HG03432 (cell line): ENCODE measurements around the gene STMN3.
A peak's percentile ranks its signal among the peaks of the same experiment; 100 is the strongest.
"Not testable (repeated sequence)": the region's sequence is repeated elsewhere in the genome, so short reads cannot be mapped to it uniquely, and the experiment has no call there.

Source experiments
- ATAC-seq: cut with Tn5 transposase; IDR thresholded peaks from one replicate; pipeline ENCODE4 v1.9.1; 2021; ENCODE audit warnings: mild to moderate bottlenecking, moderate library complexity; ENCODE audit not compliant: unreplicated experiment

STMN3 gene

DNA sequence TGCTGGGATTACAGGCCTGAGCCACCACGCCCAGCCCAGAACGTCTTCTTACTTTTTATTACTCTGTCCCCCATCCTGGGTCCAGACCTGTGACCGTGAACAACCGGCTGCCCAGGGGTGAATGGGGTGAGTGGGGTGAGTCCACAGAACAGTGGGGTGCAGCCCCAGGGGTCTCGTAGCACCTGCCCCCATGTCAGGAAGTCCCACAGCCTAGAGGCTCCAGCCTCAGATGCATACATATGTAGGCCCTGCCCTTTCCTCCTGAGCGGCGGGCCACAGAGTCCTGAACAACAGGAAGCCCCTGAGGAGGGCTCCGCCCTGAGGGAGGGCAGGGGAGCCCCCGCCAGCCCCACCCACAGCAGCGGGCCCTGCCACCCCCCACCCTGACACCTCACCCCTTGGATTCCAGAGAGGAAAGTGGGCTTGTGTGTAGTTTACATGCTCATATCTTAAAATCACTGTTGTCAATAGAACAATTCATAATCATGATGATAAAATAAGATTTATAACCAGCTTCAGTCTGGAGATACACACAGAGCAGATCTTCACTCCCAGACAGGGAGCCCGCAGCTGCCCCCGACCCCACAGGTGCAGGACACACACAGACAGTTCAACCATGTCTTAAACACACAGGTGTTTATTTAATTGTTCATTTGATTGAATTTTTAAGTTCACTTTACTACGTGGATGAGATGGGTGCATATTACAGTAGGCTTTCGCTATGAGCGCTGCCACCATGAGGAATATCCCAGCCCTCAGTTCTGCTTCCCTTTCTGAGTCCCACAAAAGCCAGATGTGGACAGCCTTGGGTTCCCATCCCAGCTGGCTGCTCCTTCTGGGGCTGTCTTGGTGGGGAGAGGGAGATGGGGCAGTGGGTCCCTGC, 13.9 kb downstream of the STMN3 start:
- ATAC-seq = no peak

DNA sequence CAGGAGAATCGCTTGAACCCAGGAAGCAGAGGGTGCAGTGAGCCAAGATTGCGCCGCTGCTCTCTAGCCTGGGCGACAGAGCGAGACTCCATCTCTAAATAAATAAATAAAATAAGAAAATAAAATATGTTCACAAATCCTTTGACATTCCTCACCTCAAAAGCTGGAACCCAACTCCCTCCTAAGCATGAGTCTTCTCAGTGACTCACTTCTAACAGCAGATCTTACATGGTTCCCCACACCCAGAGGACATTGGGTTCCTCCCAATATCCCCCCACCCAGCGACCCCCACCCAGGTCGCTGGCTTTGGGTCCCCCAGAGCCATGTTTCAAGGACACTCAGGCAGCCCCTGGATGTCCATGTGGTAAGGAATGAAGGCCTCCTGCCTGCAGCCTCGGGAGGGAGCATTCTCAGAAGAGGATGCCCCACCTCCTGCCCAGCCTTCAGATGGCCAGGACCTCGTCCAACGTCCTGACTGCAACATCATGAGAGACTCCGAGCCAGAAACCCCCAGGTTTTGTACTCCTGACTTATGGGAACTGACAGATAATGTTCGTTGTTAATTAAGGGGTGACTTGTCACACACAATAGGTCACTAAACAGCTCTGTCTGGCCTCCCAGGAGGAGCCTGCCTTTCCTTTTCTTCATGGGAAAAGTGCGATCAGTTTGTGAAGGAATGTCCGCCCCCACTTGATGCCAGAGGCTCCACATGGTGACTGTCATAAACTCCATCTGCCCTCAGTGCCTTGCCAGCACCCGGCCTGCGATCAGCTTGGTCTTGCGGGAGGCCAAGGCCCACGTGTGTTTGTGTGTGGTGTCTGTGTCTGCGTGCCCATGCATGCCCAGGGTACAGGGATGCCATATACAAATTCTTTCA, 16.2 kb downstream of the STMN3 start:
- ATAC-seq = no peak

DNA sequence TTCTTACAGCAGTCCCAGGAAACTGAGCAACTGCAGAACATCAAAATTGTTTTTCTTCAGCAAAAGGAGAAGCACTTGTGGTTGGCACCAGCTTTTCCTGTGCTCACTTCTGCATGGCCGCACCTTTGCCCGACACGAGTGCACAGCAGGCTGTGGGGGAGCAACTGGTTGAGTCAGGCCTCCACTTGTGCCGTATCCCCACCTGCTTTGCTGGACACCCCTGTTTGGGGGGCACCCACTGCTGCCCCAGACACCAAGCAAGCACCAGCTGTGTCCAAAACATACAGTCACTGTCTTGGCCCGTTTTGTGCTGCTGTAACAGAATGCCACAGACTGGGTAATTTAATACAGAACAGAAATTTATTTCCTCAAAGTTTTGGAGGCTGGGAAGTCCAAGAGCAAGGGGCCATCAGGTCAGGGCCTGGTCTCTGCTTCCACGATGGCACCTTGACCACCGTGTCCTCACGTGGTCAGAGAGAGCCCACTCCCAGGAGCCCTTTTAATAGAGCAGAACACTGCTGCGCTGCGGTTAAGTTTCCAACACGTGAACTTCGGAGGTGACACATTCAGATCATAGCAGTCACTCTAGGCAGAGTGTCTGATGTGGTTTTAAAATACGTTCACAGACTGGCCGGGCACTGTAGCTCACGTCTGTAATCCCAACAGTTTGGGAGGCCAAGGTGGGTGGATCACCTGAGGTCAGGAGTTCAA, 17.6 kb downstream of the STMN3 start:
- ATAC-seq = peak; percentile 47

DNA sequence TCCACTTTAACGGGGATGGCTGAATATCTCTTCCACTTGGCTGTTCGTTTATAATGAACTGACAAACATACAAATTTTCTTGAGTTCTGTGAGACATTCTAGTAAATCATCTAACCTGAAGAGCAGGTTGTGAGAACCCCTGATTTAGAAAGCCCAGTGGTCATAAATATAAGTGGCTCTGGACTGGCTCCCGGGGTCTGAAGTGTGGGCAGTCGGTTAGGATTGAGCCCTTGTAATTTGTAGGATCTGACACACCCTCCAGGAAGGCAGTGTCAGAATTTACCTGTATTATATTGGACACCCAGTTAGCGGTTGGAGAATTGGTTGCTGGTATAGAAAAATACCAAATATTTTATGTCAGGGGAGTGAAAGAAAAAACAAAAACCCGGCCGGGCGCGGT, 19.5 kb downstream of the STMN3 start:
- no peak for ATAC-seq

GRCh38 chr20:63631426-63631825, 21.8 kb downstream of the STMN3 start:
- not testable (repeated sequence) for ATAC-seq

DNA sequence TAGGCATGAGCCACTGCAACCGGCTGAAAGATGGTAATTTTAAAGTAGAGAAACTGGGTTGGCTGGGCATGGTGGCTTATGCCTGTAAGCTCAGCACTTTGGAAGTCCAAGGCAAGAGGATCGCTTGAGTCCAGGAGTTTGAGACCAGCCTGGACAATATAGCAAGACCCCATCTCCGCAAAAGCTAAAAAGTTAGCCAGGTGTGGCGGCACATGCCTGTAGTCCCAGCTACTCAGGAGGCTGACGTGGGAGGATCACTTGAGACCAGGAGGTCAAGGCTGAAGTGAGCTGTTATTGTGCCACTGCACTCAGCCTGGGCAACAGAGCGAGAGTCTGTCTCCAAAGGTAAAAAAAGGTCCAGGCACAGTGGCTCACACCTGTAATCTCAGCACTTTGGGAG, 22.3 kb downstream of the STMN3 start:
- not testable (repeated sequence) for ATAC-seq

GRCh38 chr20:63628246-63628975, 24.8 kb downstream of the STMN3 start:
- ATAC-seq = no peak

DNA sequence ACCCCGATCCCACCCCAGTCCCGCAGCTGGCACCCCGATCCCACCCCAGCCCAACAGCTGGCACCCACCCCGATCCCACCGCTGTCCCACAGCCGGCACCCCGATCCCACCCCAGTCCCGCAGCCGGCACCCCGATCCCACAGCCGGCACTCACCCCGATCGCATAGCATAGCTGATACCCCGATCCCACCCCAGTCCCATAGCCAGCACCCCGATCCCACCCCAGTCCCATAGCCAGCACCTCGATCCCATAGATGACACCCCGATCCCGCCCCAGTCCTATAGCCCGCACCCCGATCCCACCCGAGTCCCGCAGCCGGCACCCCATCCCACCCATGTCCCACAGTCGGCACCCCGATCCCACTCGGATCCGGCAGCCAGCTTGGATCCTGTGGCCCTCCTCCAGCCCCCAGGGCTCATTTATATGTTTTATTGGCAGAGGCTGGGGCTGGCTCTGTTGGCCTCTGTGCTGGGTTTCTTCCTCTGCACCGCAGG, 25.4 kb downstream of the STMN3 start:
- ATAC-seq = no peak

GRCh38 chr20:63627129-63627750, 26.0 kb downstream of the STMN3 start:
- peak; percentile 76 for ATAC-seq

- ATAC-seq = peak; percentile 46
These were observed 26.6 kb downstream of the STMN3 start, which contains the start of gene GMEB2 for GRCh38 chr20:63626424-63627128. TSS of gene GMEB2 (minus strand) at chr20:63627101. CDS start at chr20:63619397, 7,704 bp downstream.

DNA sequence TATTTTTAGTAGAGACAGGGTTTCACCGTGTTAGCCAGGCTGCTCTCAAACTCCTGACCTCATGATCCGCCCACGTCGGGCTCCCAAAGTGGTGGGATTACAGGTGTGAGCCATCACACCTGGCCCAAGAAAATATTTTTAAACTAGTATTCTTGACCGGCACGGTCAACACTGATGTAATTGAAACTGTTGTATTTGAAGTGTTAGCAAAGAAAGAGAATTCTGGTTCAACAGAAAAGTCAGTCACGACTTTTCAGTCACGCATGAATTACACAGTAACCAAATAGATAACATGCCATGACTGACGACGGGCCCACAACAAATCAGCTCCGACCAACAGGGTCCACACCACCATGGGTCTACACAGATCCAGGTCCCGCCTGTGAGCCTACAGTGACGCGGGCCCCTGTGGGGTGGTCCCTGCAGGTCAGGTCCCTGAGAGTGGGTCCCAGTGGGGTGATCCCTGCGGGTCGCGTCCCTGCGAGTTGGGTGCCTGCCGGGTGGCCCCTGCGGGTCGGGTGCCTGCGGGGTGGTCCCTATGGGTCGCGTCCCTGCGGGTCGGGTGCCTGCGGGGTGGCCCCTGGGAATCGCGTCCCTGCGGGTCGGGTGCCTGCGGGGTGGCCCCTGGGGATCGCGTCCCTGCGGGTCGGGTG, 27.3 kb downstream of the STMN3 start:
- ATAC-seq = no peak

GRCh38 chr20:63624486-63624885, 28.7 kb downstream of the STMN3 start:
- ATAC-seq = no peak

DNA sequence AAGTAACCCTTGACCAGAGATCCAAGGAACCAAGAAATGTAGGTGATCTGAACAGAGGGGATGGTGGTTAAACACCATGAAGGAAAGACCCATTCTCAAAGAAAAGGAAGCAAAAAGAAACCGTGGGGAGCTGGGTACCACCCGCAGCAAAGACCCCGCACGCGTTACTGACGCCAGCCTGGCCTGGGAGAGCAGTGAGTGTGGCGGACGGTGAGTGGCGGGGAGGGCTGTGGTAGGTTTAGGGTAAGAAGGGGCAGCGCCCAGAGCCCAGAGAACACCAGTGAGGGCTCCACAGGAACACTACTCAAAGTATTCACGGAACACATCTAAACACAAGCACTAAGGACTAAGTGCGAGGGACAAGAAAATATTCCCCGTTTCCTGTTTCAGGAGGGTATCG, 30.5 kb downstream of the STMN3 start:
- ATAC-seq = no peak

GRCh38 chr20:63622096-63622495, 31.1 kb downstream of the STMN3 start:
- no peak for ATAC-seq

DNA sequence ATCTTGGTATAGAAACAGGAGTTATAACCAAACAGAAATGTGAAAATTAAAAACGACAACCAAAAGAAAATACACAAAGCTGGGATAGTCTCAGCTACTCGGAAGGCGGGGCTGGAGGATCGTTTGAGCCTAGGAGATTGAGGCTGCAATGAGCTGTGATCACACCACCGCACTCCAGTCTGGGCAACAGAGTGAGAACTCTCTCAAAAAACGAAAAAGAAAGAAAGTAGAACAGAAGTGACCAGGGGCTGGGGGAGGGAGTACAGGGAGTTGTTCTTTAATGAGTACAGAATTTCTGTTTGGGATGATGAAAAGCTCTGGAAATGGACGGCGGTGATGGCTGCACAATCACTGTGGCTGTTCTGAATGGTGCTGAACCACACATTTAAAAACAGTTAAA, 32.2 kb downstream of the STMN3 start:
- ATAC-seq = no peak

DNA sequence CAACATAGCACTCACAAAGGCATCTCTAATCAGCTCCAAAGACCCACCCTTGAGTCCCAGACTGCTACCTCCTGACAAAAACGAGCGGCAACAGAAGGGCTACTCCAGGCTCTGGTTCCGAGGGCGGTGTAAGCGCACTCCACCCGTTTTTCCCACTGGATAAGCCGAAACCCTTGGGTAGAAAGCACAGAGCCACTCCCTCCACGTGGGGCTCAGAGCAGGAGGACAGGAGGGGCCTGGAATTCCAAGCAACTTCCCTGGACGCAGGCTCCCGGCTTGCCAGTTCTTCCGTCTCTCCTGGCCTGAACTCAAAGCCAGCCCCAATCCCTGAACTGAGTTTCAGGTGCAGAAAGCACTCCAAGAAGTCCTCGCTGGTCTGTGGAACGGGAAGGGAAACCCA, 33.7 kb downstream of the STMN3 start:
- no peak for ATAC-seq

DNA sequence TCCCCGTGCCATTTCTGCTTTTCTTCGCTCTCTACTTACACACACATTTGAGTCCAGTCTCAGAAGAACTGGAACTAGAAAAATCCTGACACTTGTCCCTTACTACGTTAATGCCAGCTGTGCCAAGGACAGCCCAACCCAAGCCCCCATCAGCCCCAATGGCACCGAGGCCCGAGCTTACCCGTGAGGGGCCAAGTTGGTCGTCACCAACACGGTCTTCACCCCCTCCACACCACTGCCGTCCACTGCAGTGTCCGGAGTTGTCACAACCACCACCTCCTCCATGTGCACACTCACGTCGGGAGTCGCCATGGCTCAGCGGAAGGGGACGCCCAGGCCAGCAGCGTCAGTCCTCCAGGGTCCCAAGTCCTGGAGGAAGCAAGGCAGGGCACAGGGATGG, 34.1 kb downstream of the STMN3 start:
- ATAC-seq = no peak

GRCh38 chr20:63618291-63618980, 34.8 kb downstream of the STMN3 start:
- no peak for ATAC-seq
